Type B pancreatic cell (in vitro differentiated cells): ENCODE measurements around the gene DDX41. TPM values are rescaled to one million over a fixed set of nuclear protein-coding genes. Genes with fewer than 3 reads are reported as not detected.
A peak's percentile ranks its signal among the peaks of the same experiment; 100 is the strongest.

Source experiments
- DNase-seq: peaks from one replicate; pipeline ENCODE4 v3.0.0; 2021; ENCODE audit warnings: mixed read lengths; ENCODE audit not compliant: unreplicated experiment; ENCODE audit errors: extremely low spot score
- H3K27ac Mint-ChIP-seq: 2 replicates; pipeline ENCODE4 v1.8.0; 2021; ENCODE audit warnings: mild to moderate bottlenecking, mixed read lengths
- H3K27me3 Mint-ChIP-seq: 2 replicates; pipeline ENCODE4 v1.8.0; 2021; ENCODE audit warnings: mixed read lengths
- H3K36me3 Mint-ChIP-seq: 2 replicates; pipeline ENCODE4 v1.8.0; 2021; ENCODE audit warnings: mixed read lengths
- H3K4me1 Mint-ChIP-seq: one replicate; pipeline ENCODE4 v1.8.0; 2021; ENCODE audit warnings: mixed read lengths; ENCODE audit not compliant: unreplicated experiment
- H3K4me3 Mint-ChIP-seq: 2 replicates; pipeline ENCODE4 v1.8.0; 2021; ENCODE audit warnings: mild to moderate bottlenecking, mixed read lengths
- H3K9me3 Mint-ChIP-seq: 2 replicates; pipeline ENCODE4 v1.8.0; 2021; ENCODE audit warnings: mixed read lengths
- total RNA-seq: library from RNA; stranded (reverse); gene quantifications from 2 replicates; pipeline ENCODE4 v1.2.1, GENCODE V29; 2021; ENCODE audit warnings: low replicate concordance
- TF ChIP-seq, protein P1 (sequence below): fragments of 200-600 bp; sonication (generic); conservative IDR thresholded peaks from 2 replicates; pipeline ENCODE4 v1.5.0; 2021; ENCODE audit warnings: antibody characterized with exemption, mild to moderate bottlenecking

The DDX41 gene
- total RNA-seq, 1 donor from 2014 or later = 99.7 TPM

DNA sequence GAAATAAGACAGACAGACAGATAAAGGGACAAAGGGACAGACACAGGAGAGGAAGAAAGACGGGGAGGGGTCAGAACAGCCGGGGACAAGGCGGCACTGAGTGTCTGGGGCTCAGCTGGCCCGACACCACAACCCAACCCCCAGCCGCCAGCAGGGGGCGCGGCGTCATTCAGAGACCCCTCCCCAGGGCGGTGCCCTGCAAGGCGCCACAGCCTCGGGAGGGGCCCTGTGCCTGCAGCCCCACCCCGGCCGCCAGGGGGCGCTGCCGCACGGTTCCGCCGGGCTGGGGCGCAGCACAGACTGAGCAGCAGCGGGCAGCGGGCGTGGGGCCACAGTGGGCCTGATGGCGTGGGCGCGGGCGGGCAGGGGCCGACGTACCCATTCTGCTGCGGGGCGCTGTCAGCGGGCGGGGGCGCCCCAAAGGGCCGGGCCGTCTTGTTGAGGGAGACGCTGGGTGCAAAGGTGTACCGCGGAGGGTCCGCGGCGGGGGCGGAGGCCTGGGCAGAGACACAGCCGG, 25.3 kb downstream of the DDX41 start:
- DNase-seq = no peak
- H3K27me3 Mint-ChIP-seq = no peaks in the 10 kb centered on the region
- H3K36me3 Mint-ChIP-seq = peaks cover 8% of the 10 kb centered on the region
- H3K27ac Mint-ChIP-seq = no peak overlapping the region
- no peak overlapping the region for H3K4me3 Mint-ChIP-seq
- H3K4me1 Mint-ChIP-seq = peaks cover 9% of the 10 kb centered on the region
- TF ChIP-seq, protein P1, sequence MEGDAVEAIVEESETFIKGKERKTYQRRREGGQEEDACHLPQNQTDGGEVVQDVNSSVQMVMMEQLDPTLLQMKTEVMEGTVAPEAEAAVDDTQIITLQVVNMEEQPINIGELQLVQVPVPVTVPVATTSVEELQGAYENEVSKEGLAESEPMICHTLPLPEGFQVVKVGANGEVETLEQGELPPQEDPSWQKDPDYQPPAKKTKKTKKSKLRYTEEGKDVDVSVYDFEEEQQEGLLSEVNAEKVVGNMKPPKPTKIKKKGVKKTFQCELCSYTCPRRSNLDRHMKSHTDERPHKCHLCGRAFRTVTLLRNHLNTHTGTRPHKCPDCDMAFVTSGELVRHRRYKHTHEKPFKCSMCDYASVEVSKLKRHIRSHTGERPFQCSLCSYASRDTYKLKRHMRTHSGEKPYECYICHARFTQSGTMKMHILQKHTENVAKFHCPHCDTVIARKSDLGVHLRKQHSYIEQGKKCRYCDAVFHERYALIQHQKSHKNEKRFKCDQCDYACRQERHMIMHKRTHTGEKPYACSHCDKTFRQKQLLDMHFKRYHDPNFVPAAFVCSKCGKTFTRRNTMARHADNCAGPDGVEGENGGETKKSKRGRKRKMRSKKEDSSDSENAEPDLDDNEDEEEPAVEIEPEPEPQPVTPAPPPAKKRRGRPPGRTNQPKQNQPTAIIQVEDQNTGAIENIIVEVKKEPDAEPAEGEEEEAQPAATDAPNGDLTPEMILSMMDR = peak; percentile 88
- H3K9me3 Mint-ChIP-seq = no peaks in the 10 kb centered on the region

DNA sequence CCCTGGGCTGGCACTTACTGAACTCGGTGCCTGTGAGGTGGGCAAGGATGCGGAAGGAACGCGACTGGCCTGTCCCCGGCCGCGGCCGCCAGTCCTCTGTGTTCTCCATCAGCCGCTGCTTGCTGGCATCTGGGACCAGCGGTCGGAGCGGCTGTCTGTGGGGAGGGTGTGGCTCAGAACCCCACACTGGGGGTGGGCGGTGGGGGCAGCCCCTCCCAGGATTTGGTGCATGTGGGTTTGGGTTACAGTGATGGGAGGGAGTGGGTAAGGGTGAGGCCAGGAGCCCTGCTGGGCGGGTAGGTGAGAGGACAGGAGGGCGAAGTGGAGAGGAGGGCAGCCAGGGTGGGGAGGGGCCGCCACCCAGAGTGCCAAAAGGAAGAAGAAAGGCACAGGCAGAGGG, 25.8 kb downstream of the DDX41 start:
- H3K9me3 Mint-ChIP-seq = no peaks in the 10 kb centered on the region
- TF ChIP-seq, protein P1 = no peak
- no peak overlapping the region for H3K4me3 Mint-ChIP-seq

GRCh38 chr5:177490311-177490991, 26.3 kb downstream of the DDX41 start:
- no peak for DNase-seq
- peaks cover 9% of the 10 kb centered on the region for H3K4me1 Mint-ChIP-seq
- no peak overlapping the region for H3K27ac Mint-ChIP-seq
- no peaks in the 10 kb centered on the region for H3K9me3 Mint-ChIP-seq
- peaks cover 8% of the 10 kb centered on the region for H3K36me3 Mint-ChIP-seq
- H3K4me3 Mint-ChIP-seq = no peak overlapping the region
- TF ChIP-seq, protein P1 = no peak
- no peaks in the 10 kb centered on the region for H3K27me3 Mint-ChIP-seq

More for the DNA sequence above, 25.8 kb downstream of the DDX41 start:
- Mint-ChIP-seq H3K36me3 (peaks cover 8% of the 10 kb centered on the region), H3K4me1 (peaks cover 9% of the 10 kb centered on the region), H3K27me3 (no peaks in the 10 kb centered on the region), H3K27ac (no peak overlapping the region)
- no peak for DNase-seq

- H3K36me3 Mint-ChIP-seq = peaks cover 16% of the 10 kb centered on the region
- H3K4me1 Mint-ChIP-seq = peaks cover 19% of the 10 kb centered on the region
- H3K27me3 Mint-ChIP-seq = no peaks in the 10 kb centered on the region
- no peak overlapping the region for H3K27ac Mint-ChIP-seq
- TF ChIP-seq, protein P1 = no peak
- no peaks in the 10 kb centered on the region for H3K9me3 Mint-ChIP-seq
- no peak overlapping the region for H3K4me3 Mint-ChIP-seq
- no peak for DNase-seq
These were observed 27.5 kb downstream of the DDX41 start for GRCh38 chr5:177489119-177489716.

GRCh38 chr5:177487975-177488374, 28.8 kb downstream of the DDX41 start:
- H3K4me3 Mint-ChIP-seq = no peak overlapping the region
- H3K4me1 Mint-ChIP-seq = peaks cover 17% of the 10 kb centered on the region
- H3K9me3 Mint-ChIP-seq = no peaks in the 10 kb centered on the region
- H3K27ac Mint-ChIP-seq = peak overlapping the region; percentile 23
- no peaks in the 10 kb centered on the region for H3K27me3 Mint-ChIP-seq
- H3K36me3 Mint-ChIP-seq = peaks cover 14% of the 10 kb centered on the region
- TF ChIP-seq, protein P1 = no peak
- no peak for DNase-seq
